Hematopoietic multipotent progenitor cell treated with erythropoietin and hydrocortisone succinate and interleukin-3 and kit ligand, for 15 days (in vitro differentiated cells): ENCODE results near the gene PHF12.
A peak's percentile ranks its signal among the peaks of the same experiment; 100 is the strongest.
"Not testable (repeated sequence)": the region's sequence is repeated elsewhere in the genome, so short reads cannot be mapped to it uniquely, and the experiment has no call there.

Experiments used
- DNase-seq: peaks from one replicate; pipeline ENCODE4 v3.0.0-alpha.2; 2015; ENCODE audit warnings: low spot score

PHF12 gene

GRCh38 chr17:28929787-28930186 lies 21.5 kb downstream of the PHF12 start:
- DNase-seq: no peak

DNA sequence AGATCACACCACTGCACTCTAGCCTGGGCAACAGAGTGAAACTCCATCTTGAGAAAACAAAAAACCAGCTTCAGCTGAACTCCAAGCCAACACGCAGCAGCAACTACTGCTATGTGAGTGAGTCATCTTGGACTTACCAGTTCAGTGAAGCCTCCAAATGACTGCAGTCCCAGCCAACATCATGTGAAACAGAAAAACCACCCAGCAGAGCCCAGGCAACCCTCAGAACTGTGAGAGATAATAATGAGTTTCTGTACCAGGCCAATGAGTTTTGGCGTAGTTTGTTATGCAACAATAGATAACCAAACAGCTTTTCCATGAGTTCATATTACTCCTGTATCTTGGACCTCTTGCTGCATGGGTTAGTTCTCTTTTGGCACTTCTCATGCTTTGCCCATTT lies 23.3 kb downstream of the PHF12 start:
- no peak for DNase-seq

DNA sequence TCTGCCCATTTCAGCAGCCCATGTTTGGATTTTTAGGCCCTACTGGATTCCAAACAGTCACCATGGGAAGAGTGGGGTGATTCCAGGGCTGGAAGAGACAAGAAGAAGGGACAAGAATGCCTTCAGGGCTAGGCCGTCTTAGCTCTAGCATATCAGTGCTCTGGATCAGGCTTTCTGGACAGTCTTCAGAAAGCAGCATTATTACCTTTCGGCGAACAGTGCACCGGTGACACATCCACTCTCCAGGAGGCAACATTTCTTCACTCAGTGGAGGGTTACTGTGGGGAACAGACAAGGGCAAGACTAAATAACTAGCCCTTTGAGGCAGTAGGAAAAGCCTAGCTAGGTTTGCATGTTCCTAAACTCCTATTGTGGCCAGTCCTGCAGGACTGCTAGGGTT lies 24.5 kb downstream of the PHF12 start:
- no peak for DNase-seq

DNA sequence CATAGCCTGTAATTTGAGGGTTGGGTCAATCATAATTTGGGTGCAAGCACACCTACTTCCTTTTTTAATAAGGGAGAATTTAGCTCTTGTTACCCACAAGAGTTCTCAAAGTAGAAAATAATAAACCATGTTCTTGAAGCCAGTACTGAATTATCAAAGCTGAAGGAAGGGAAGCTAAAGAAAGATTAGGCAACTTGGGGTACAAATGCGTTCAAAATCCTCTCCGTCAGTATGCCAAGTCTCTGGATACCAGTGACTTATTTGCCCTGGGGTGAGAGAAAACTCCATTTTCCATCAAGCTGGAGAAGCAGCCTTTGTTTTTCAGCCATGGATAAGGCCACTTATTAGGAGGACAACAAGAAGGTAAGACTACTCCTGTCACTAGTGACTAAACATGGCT lies 25.0 kb downstream of the PHF12 start:
- no peak for DNase-seq

GRCh38 chr17:28925912-28926365 lies 25.4 kb downstream of the PHF12 start:
- no peak for DNase-seq

GRCh38 chr17:28920201-28920600 lies 31.1 kb downstream of the PHF12 start:
- DNase-seq: no peak

- no peak for DNase-seq
Measured at GRCh38 chr17:28918295-28918694, 33.0 kb downstream of the PHF12 start.

DNA sequence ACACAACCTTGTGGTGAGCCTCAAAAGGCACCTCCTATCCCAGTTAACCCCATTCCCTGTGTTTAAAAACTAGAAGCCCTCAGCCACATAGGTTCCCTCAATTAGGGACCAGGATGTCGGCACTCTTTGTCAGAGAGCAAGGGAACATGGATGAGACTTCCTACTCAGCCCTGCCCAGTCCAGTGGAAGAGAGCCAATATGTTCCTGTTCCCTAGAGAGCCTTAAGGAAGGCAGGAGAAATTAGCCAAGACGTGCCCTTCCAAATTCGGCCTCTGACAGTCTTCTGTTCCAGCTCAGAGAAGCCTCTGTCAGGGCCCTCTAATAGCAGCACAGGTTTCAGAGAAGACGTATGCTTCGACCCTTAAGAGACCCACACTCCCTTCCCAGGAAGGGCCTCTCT lies 33.9 kb downstream of the PHF12 start:
- no peak for DNase-seq

- DNase-seq: no peak
Measured at GRCh38 chr17:28917029-28917428, 34.3 kb downstream of the PHF12 start.

DNA sequence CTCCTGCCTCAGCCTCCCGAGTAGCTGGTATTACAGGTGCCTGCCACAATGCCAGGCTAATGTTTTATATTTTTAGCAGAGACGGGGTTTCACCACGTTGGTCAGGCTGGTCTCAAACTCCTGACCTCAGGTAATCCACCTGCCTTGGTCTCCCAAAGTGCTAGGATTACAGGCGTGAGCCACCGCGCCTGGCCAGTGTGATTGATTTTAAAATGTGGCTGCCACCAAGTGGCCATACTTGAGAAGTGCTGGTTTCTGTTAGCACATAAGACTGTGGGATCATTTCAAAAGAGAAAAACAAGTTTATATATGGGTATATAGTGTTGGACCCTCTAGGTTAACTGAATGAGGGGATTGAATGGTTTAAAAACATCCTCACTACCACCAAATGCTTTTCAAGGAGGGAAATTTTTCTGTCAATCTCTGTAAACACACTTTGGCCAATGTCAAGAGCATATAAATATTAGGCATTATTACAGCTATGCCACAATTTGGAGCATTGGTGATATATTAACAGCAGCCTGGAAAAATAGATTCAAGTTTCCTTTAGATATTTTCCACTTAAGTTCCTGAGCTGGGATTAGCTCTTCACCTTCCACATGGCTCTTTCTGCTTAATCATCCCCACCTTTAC lies 34.9 kb downstream of the PHF12 start:
- DNase-seq: peak; percentile 76

- DNase-seq: no peak
Measured at GRCh38 chr17:28912938-28913333, 38.4 kb downstream of the PHF12 start.

GRCh38 chr17:28912281-28912937 lies 38.9 kb downstream of the PHF12 start:
- DNase-seq: peak; percentile 51

- no peak for DNase-seq
Measured at GRCh38 chr17:28911411-28912045, 39.8 kb downstream of the PHF12 start.

GRCh38 chr17:28910534-28910933 lies 40.8 kb downstream of the PHF12 start:
- DNase-seq: no peak

DNA sequence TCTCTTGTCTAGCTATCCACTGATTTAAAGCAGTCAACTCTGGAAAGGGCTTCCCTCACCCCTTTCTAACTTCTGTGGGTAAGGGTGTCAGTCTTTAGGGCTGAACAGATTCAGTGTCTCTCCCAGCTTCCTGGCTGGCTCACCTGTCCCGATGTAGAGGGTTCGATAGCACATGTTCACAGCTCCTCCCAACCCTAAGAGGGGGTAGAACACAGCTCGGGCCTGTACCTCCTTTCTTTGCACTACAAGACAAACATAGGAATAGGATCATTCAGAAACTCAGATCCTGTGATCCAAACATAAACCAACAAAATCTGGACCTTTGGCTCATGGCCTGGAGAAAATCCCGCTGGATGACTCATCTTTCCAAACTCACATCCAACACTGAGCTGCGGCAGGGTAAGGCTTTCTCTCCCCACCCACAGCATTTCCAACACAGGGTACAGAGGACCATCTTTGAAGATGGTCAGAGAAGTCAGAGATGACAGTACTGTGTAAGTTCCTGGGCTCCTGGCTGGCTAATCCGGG lies 42.6 kb downstream of the PHF12 start:
- DNase-seq: no peak

GRCh38 chr17:28907709-28908475 lies 43.4 kb downstream of the PHF12 start:
- DNase-seq: peak; percentile 46

DNA sequence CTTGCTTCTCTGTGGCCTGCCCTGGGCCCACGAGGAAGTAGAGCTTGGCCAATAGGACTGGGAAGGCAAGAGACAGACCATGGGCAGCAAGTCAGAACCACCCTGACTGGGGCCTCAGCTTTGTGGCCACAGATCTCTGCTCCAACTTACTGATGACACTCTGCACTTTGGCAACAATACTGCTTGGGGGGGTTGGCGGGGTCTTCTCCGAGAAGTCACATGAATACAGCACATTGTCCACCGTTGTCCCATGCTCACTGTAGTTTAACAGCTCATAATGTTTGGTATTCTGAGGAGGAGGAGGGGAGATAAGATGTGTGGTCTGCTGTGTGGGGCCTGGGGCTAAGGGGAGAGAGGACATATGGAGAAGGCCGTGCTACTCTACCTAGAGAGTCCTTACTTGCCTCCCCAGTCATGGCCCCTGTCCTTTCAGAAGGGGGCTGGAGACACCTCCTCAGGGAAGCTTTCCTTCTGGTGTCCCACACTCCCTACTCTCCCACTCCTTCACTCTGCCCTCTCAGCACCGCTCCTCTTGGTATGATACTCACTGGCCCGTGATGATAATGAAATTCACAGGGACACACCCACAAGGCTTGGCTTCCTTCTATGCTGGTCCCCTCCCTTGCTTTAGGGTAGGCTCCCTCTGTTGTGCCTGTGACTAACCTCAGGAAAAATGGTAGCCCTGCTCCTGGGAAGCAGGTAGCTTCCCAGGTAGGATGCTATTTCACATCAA lies 44.4 kb downstream of the PHF12 start:
- peak; percentile 87 for DNase-seq

GRCh38 chr17:28906276-28906675 lies 45.0 kb downstream of the PHF12 start:
- DNase-seq: peak; percentile 48

DNA sequence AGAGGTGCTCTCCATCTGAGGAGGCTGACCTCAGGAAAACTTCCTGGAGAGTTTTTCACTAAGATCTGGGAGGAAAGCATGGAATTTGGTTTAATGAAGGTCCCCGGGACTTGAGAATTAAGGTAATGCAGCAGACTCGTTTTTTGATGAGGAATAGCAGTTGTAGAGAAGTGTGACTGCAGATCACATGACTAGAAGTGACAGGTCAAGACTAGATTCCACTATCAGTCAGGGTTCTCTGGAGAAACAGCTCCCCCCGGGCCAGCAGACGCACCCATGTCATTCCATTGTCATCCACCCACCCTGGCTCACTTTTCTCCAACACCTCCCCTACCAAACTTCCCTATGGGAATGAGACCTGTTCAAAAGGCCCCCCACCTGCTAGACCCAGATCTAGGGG lies 46.5 kb downstream of the PHF12 start:
- DNase-seq: peak; percentile 58

GRCh38 chr17:28903546-28903841 lies 47.8 kb downstream of the PHF12 start:
- not testable (repeated sequence) for DNase-seq

- DNase-seq: peak; percentile 97
Measured at GRCh38 chr17:28902819-28903545, 48.3 kb downstream of the PHF12 start, which contains the start of gene DHRS13. Gene DHRS13, minus strand, starts transcription at chr17:28903079. Its CDS starts 135 bp downstream, at chr17:28902944.
